HT-29 (cell line): ENCODE measurements around the gene PLCG2. TPM values are rescaled to one million over a fixed set of nuclear protein-coding genes. Genes with fewer than 3 reads are reported as not detected.
"Not testable (repeated sequence)": the region's sequence is repeated elsewhere in the genome, so short reads cannot be mapped to it uniquely, and the experiment has no call there.

Source experiments
- DNase-seq: peaks from one replicate; pipeline ENCODE4 v3.0.0-alpha.2; 2015; ENCODE audit warnings: low spot score
- total RNA-seq: library from RNA; depleted of rRNA; stranded (reverse); fragments of >200 nt; shearing (Covaris generic); gene quantifications from 2 replicates; pipeline ENCODE4 v1.2.3, GENCODE V29; 2014

PLCG2 gene
- total RNA-seq, 1 experiment from 2014 or later, result 3.0 TPM

DNA sequence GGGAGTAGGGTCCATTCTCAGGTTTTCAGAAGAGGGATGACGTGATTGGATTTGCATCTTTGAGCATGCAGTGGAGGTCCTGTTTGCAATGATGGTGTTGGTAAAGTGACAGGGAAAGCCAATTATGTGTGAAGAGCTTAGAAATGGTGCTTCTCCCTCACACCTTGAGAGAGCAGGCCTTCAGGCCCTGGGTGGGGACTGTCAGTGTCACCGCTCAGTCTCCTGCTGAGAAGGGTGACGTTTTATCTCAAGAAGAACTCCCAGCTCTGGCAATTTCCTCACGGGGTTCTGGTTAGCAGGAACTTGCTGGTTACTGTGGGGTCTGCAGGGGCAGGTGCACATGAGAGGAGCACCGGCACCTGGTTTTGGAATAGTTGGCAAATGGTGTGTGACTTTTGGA is 11.2 kb downstream of the PLCG2 start:
- DNase-seq, result no peak

DNA sequence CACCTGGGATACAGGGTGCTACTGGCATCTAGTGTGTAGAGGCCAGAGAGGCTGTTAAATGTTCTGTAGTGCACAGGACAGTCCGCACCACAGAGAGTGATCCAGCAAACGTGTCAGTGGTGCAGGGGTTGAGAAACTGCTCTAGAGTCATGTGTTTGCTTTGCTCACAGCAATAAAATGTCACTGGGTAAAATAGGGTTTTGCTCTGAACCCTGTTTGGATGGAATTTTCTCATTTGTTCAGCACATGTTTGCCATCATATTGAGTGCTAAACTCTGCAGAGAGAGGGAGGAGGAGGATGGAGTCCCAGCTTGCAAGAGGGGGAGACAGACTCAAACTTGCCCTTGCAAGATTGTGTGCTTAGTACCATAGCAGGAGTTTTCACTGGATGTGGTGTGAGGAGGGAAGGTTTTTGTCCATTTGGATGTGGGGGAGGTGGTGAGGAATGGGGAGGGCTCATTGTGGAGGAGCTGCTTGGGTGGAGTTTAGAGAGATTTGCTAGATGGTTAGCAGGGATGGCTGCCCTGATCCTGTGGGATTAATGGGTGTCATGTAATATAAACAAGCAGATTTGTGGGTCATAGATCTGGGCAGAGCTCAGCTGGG is 11.8 kb downstream of the PLCG2 start:
- no peak for DNase-seq

GRCh38 chr16:81792828-81793227 is 13.7 kb downstream of the PLCG2 start:
- no peak for DNase-seq

GRCh38 chr16:81795193-81795592 is 16.1 kb downstream of the PLCG2 start:
- DNase-seq, result no peak

DNA sequence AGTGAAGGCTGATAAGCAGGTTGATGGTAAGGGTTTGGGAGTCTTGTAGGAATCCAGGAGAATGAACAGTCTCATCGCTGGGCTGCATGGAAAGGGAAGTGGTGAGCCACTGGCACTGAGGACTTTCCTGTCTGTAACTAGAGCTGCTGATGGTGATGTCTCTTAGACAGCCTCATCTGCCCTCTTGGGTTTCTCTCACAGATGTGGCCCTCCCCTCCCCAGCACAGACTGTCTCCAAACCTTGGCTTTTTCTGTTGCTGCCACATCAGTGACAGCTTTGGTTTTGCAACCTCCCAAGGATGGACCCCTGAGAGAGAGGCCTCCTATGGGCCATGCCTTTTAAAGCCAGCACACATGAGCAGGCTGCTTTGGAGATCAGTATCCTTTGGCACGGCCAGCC is 16.9 kb downstream of the PLCG2 start:
- no peak for DNase-seq

GRCh38 chr16:81796583-81797346 is 17.7 kb downstream of the PLCG2 start:
- no peak for DNase-seq

- DNase-seq, result no peak
Observed at GRCh38 chr16:81797443-81797842, 18.4 kb downstream of the PLCG2 start.

DNA sequence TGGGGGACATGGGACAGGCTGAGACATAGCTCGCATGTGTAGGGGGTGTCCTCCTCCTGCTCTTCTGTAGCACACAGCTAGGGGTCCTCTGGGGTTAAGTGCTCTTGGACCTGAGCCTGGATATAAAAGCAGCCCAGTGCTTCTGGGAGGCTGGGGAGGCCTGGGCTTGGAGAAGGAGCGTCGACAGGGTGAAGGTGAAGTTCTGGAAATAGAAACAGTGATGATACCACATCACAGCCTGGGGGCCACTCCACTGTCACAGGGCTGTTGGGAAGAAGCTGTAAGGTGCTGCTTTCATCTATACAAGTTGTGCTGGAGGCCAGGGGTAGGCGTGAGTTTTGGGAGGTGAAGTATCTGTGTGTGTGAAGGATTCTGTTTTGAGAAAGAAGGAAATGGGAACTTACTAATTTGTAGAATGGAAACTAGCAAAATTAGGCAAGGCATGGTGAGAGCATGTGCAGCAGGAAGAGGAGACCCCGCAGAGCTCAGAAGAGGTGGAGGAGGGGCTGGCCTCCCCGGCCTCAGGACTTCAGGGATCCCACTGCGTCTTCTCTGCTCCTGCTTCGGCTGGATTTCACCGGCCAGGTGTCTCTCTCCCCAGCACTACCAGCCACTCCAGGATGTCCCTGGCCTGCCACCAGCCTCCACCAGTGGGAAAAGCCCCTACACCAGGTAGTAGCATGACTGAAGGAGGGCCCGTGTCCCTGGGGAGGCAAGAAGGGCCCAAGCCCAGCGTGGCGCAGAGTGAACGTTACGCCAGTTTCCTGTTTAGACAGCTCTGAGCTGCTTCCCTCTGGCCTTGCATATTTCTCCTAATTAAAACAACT is 19.4 kb downstream of the PLCG2 start:
- no peak for DNase-seq

DNA sequence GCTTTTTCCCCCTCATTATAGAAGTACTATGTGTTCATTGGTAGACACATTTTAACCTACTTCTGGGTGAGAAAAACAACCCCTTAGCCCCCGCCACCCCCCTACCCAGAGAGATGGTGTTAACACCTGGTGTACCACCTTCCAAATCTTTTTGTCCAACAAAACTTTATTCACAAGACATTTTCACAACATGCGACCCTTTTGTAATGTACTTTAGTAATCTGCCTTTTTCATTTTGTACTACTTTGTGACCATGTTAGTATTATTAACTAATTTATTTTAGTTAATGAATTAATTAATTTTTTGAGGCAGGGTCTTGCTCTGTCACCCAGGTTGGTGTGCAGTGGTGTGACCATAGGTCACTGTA is 20.0 kb downstream of the PLCG2 start:
- no peak for DNase-seq

- DNase-seq, result not testable (repeated sequence)
Observed at GRCh38 chr16:81801724-81802123, 22.6 kb downstream of the PLCG2 start.

DNA sequence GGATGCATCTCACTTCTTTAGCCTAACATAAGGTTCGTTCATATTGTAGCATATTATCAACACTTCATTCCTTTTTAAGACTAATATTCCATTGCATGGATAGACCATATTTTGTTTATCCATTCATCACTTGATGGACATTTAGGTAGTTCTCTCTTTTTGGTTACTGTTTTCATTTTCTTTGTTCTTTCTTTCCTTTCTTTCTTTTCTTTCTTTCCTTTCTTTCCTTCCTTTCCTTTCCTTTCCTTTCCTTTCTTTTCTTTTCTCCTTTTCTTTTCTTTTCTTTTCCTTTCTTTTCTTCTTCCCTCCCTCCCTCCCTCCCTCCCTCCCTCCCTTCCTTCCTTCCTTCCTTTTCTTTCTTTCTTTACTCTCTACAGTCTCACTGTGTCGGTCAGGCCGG is 24.2 kb downstream of the PLCG2 start:
- no peak for DNase-seq

GRCh38 chr16:81804134-81804610 is 25.1 kb downstream of the PLCG2 start:
- no peak for DNase-seq

- no peak for DNase-seq
Observed at GRCh38 chr16:81806696-81807095, 27.6 kb downstream of the PLCG2 start.

GRCh38 chr16:81807767-81808358 is 28.8 kb downstream of the PLCG2 start:
- DNase-seq, result no peak

GRCh38 chr16:81808933-81809480 is 29.9 kb downstream of the PLCG2 start:
- DNase-seq, result peak; percentile 15

- DNase-seq, result no peak
Observed at GRCh38 chr16:81809567-81809966, 30.5 kb downstream of the PLCG2 start.

DNA sequence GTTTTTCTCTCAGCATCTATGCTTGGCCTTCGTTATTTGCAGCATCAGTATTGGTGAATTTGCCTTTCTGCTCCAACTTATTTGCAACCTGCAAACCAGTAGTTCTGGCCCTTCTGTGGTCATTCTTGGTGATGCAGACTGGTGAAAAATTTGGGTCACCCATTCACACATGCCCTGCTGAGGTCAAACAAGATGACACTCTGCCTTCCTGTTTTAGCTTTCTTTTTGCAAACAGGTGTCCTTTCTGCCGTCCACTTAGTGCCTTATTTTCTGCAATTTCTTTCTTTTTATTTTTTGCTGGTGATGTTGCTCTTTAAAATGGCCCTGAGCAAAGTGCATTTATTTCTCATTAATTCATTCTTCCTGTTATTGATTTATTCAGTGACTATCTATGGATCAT is 31.3 kb downstream of the PLCG2 start:
- DNase-seq, result no peak

- DNase-seq, result no peak
Observed at GRCh38 chr16:81810894-81811538, 31.9 kb downstream of the PLCG2 start.

- DNase-seq, result no peak
Observed at GRCh38 chr16:81813648-81814047, 34.6 kb downstream of the PLCG2 start.

GRCh38 chr16:81814751-81815428 is 35.8 kb downstream of the PLCG2 start:
- no peak for DNase-seq

- DNase-seq, result no peak
Observed at GRCh38 chr16:81815429-81815766, 36.3 kb downstream of the PLCG2 start.
